Panc1 (cell line): ENCODE measurements around the gene LAMTOR1. TPM values are rescaled to one million over a fixed set of nuclear protein-coding genes. Genes with fewer than 3 reads are reported as not detected.

Source experiments
- ATAC-seq: fragments of 200-7000 bp; cut with Tn5 transposase; 2 replicates; pipeline ENCODE4 v1.9.1; 2020; ENCODE audit warnings: mild to moderate bottlenecking, moderate library complexity
- BruUV-seq: library from RNA; stranded (reverse); fragments of 400-500 nt; replicated peaks from 2 replicates; lab custom pipeline; 2021; lab: Mats Ljungman, UMichigan
- CTCF ChIA-PET: fragments of 300-600 bp; sonication (Branson Sonifier 250); formaldehyde crosslinking; loops from one replicate; lab custom pipeline; 2022; ENCODE audit warnings: antibody characterized with exemption; lab: Charles Lee
- POLR2A ChIA-PET: fragments of 300-600 bp; sonication (Branson Sonifier 250); formaldehyde crosslinking; loops from one replicate; lab custom pipeline; 2022; ENCODE audit warnings: antibody characterized with exemption; lab: Charles Lee
- DNase-seq: peaks from one replicate; pipeline ENCODE4 v3.0.0-alpha.2; 2010; ENCODE audit warnings: low read depth, low spot score
- H3K27ac ChIP-seq: 2 replicates; pipeline ENCODE4 v1.5.1; 2011; ENCODE audit warnings: mild to moderate bottlenecking, low read length, inconsistent platforms
- H3K27me3 ChIP-seq: fragments of 200-500 bp; sonication (Bioruptor generic); 2 replicates; pipeline ENCODE4 v1.6.0; 2014; ENCODE audit warnings: low read length, inconsistent platforms; ENCODE audit not compliant: control insufficient read depth, insufficient read depth
- H3K36me3 ChIP-seq: fragments of 200-500 bp; sonication (Bioruptor generic); 2 replicates; pipeline ENCODE4 v1.5.1; 2014; ENCODE audit warnings: inconsistent platforms, mild to moderate bottlenecking, low read length, moderate library complexity; ENCODE audit not compliant: control insufficient read depth, insufficient read depth
- H3K4me1 ChIP-seq: 2 replicates; pipeline ENCODE4 v1.5.1; 2011; ENCODE audit warnings: inconsistent platforms, mild to moderate bottlenecking, low read length, moderate library complexity; ENCODE audit not compliant: control insufficient read depth, insufficient read depth
- H3K4me3 ChIP-seq, 2 experiments: 2 replicates each; pipeline ENCODE4 v1.5.1; 2011 to 2012; ENCODE audit warnings: low read depth in 2 of 2, low read length in 2 of 2, mild to moderate bottlenecking in 2 of 2, inconsistent platforms in 1 of 2, moderate library complexity in 1 of 2
- H3K9me3 ChIP-seq: fragments of 200-500 bp; sonication (Bioruptor generic); 2 replicates; pipeline ENCODE4 v1.5.1; 2014; ENCODE audit warnings: low read depth, mild to moderate bottlenecking, inconsistent platforms, low read length, moderate library complexity; ENCODE audit not compliant: control insufficient read depth, insufficient read depth
- CTCF ChIP-seq: fragments of 450-650 bp; IDR thresholded peaks from 2 replicates; pipeline ENCODE4 v1.5.1; 2017; ENCODE audit warnings: mild to moderate bottlenecking
- POLR2AphosphoS5 ChIP-seq: IDR thresholded peaks from 2 replicates; pipeline ENCODE4 v1.6.1; 2012; ENCODE audit warnings: mild to moderate bottlenecking, low read depth, low read length, moderate library complexity
- REST ChIP-seq, 2 experiments: IDR thresholded peaks; 2 replicates each; pipeline ENCODE4 v1.6.1; 2011 to 2012; ENCODE audit warnings: low read depth in 2 of 2, control low read depth in 1 of 2, low read length in 1 of 2, mild to moderate bottlenecking in 1 of 2, moderate library complexity in 1 of 2; ENCODE audit not compliant: insufficient read depth in 1 of 2
- SIN3A ChIP-seq: IDR thresholded peaks from 2 replicates; pipeline ENCODE4 v1.6.1; 2012; ENCODE audit warnings: low read depth, mild to moderate bottlenecking, low read length, moderate library complexity, borderline replicate concordance; ENCODE audit not compliant: insufficient read depth
- TCF7L2 ChIP-seq: IDR thresholded peaks from 2 replicates; pipeline ENCODE4 v1.6.1; 2011; ENCODE audit warnings: mild to moderate bottlenecking, low read depth, low read length, inconsistent platforms
- in situ Hi-C: cut with HindIII; loops from 2 replicates; pipeline ENCODE4 v1.10.0; 2016; ENCODE audit warnings: low sequenced_read_pairs, low pct_unique_long_range_greater_than_20kb
- intact Hi-C: fragments of 100-400 bp; cut with micrococcal nuclease; formaldehyde crosslinking; loops from one replicate; pipeline ENCODE4 v1.10.0; 2022; ENCODE audit not compliant: unreplicated experiment
- total RNA-seq: library from RNA; stranded (reverse); gene quantifications from one replicate; pipeline ENCODE4 v1.2.1, GENCODE V29; 2021; ENCODE audit not compliant: unreplicated experiment

Gene LAMTOR1
- total RNA-seq, 1 experiment from 2014 or later, result 126 TPM

- no peaks in the 10 kb centered on the region for H3K27me3 ChIP-seq
- ChIA-PET CTCF (interaction anchor here (0.9 kb wide), 1 partner anchor 83 kb away, joined by 3 read pairs; no protein-coding TSS in a partner anchor), POLR2A (interaction anchor here (0.6 kb wide), 1 partner anchor 8 kb away, joined by 4 read pairs; no protein-coding TSS in a partner anchor)
- intact Hi-C loops, result no loop called here
- no peak for DNase-seq
- H3K36me3 ChIP-seq, result peaks cover 2% of the 10 kb centered on the region; the same call in 1 of the 2 replicates
- in situ Hi-C loops, result no loop called here
- no peak overlapping the region for H3K27ac ChIP-seq
- H3K9me3 ChIP-seq, result no peaks in the 10 kb centered on the region
- TF ChIP-seq TCF7L2 (no peak), REST (IDR thresholded peaks at IDR 0.05; ENCODE audit: insufficient read depth in 1 of 2, low read depth in 2 of 2, low read length in 1 of 2) (no peak), SIN3A (no peak), POLR2AphosphoS5 (no peak), CTCF (no peak)
- no TSS peak for BruUV-seq
- ATAC-seq, result no peak
- no peaks in the 10 kb centered on the region for H3K4me1 ChIP-seq
- H3K4me3 ChIP-seq, result no peak overlapping the region
Measured at GRCh38 chr11:72061739-72062396, 41.2 kb downstream of the LAMTOR1 start.

GRCh38 chr11:72058416-72059034, 44.6 kb downstream of the LAMTOR1 start:
- in situ Hi-C loops, result no loop called here
- intact Hi-C loops, result no loop called here
- Histone ChIP-seq H3K4me1 (no peaks in the 10 kb centered on the region), H3K27me3 (no peaks in the 10 kb centered on the region), H3K4me3 (no peak overlapping the region), H3K27ac (no peak overlapping the region), H3K9me3 (no peaks in the 10 kb centered on the region), H3K36me3 (no peaks in the 10 kb centered on the region)
- CTCF ChIA-PET, result interaction anchor here (1.0 kb wide), 1 partner anchor 373 kb away, joined by 3 read pairs; no protein-coding TSS in a partner anchor
- TF ChIP-seq CTCF (no peak), POLR2AphosphoS5 (no peak), REST (IDR thresholded peaks at IDR 0.05; ENCODE audit: insufficient read depth in 1 of 2, low read depth in 2 of 2, low read length in 1 of 2) (no peak), SIN3A (no peak), TCF7L2 (no peak)
- POLR2A ChIA-PET, result interaction anchor here (0.5 kb wide), 1 partner anchor 14 kb away, joined by 19 read pairs; no protein-coding TSS in a partner anchor
- ATAC-seq, result no peak
- no peak for DNase-seq
- no TSS peak for BruUV-seq
